Measurements from ENCODE around the gene DDX4.
A peak's percentile ranks its signal among the peaks of the same experiment; 100 is the strongest.
"Not testable (repeated sequence)": the region's sequence is repeated elsewhere in the genome, so short reads cannot be mapped to it uniquely, and the experiment has no call there.

Gene DDX4

DNA sequence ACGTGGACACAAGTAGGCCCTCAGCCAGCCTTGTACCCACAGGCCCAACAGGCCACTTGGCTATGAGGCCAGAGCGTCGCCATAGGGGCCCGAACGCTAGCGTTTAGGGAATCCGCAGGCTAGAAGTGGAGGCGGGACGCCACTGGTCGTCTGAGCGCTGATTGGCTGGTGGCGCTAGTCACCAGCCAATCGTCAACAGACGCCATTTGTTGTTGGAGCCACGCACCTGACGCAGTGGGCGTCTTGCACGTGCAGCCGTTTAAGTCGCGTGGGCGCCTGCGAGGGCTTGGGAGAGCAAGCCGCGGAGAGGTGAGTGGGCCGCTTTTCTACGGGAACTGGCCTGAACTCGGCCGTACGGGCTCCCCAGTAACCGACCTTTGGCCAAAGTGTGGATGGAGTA, at the start of gene DDX4:
Gene DDX4 (plus strand): TSS at position 269 of the 400 bp plus-strand sequence. CDS start 903 bp downstream, outside the sequence.
- DNase-seq: no peak

DNA sequence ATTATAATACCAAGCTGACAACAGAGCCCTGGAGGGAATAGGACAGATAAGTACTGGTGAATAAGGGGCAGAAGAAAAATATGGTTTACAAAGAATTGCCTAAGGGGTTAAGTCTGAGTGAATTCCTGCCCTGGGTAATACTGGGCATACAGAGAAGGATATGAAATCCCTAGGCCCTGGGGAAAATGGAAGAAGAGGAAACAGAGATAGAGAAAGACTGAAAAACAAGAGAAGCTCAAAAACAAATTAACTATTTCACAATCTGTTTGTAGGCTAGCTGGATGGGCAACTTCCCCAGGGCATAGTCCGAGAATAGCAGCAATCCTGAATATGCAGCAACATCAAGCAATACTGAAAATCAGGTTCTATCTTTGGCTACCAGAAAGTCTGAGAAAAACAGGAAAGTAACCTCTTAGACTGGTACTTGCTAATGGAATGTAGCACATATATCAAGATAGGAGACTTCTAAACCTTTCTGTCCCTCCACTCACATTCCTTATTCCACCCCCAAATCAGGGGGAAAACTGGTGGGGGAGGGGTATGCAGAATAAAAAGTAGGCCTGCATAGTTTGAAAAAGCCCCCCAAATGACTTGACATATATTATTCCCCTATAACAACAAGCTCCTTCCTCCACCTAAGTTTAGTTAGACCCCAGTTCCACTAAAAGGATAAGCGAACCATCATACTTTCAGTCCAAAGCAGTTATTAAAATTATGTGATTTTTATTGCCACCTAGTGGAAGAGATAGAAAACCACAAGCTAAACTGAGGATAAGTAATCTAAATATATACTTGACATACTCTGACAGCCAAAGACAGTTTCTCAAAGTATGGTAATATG, 46.4 kb upstream of the DDX4 start:
- DNase-seq: peak; percentile 66

DNA sequence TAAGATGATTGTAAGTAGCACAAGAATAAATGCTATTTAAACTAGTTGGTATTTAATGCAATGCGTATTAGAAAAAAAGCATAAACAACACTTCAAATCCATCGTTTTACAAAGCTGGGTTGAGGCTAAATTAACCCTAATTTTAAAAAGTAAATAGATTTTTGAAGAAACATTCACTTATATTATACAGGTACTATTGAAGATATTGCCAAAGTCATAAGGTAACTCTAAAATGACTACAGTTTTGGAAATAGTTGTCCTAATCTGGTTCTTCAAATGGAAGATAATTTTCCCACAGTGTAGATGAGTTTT, 45.8 kb upstream of the DDX4 start:
- DNase-seq: no peak

DNA sequence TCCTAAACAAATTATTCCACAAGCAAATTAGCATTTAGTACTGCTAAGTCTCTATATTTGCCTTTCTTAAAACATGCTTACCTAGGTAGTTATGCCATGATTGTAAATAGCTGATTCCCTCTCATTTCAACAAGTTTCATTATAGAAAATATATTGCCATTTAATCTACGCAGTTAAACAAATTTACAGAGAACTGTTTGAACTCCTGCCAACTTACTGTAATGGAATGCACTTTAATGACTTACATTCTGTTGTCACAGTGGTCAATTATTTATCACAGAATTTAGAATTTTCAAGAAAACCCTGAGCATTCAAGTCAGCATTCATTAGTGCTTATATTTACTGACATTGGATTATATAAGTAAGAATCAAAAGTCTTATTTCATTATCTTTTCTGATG, 45.4 kb upstream of the DDX4 start:
- DNase-seq: no peak

DNA sequence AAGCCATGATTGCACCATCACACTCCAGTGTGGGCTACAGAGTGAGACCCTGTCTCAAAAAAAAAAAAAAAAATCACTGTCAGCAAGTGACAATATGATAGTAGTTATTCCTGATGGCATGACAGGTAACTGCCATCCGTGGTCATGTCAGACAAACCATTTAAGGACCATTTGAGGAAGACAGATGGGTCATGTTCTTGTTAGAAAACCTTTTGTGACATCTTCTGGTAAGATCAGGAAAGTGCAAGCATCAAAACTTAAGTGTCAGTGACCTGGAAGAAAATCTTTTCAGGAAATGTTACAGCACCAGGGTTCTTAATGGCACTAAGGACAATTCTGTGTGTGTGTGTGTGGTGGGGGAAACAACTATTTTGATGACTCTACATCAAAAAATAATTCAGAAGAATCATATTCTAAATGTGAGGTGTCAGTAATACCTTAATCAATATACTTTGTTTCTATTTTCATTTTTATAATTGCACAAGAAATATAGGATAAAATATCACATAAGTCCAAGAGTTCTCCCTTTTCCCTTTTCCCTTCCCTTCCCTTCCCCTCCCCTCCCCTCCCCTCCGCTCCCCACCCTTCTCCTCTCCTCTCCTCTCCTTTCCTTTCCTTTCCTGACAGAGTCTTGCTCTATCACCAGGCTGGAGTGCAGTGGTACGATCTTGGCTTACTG, 43.6 kb upstream of the DDX4 start:
- peak; percentile 70 for DNase-seq

DNA sequence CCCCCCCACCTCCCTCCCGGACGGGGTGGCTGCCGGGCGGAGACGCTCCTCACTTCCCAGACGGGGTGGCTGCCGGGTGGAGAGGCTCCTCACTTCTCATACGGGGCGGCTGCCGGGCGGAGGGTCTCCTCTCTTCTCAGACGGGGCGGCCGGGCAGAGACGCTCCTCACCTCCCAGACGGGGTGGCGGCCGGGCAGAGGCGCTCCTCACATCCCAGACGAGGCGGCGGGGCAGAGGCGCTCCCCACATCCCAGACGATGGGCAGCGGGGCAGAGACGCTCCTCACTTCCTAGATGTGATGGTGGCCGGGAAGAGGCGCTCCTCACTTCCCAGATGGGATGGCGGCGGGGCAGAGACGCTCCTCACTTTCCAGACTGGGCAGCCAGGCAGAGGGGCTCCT, 41.2 kb upstream of the DDX4 start:
- DNase-seq: not testable (repeated sequence)

DNA sequence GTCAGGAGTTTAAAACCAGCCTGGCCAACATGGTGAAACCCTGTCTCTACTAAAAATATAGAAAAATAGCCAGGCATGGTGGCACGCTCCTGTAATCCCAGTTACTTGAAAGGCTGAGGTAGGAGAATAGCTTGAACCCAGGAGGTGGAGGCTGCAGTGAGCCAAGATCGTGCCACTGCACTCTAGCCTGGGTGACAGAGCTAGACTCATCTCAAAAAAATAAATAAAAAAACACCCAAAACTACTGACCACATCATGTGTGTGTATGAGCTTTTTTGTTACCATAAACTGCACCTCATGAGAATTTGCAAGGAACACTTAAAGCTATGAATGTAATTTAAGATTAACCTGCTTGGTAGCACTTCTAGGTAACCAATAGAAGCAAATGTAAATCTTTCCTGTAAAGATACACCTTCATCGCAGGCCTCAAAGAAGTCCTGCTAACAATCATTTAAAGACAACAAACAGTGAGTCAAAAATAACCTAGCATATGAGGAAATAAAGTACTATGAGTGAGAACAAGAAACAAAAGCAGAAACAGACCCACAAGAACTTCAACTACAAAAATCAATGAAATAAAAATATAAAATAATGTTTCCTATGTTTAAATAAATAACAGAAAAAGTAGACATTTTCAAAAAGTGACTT, 38.7 kb upstream of the DDX4 start:
- no peak for DNase-seq

DNA sequence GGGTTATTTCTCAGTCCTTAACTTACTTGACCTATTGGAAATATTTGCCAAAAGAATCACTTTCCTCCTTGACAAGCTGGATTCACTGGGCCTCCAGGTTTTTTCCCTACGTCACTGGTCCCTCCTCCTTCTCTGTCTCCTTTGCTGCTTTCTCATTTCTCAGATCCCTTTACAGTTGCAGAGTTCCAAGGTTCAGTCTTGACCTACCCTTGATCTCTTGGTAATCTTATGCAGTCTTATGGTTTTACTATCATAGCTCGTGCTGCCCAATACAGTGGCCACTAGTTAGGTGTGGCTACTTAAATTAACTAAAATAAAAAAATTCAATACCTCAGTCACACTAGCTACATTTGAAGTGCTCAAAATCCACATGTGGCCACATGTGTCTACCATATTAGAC, 37.1 kb upstream of the DDX4 start:
- no peak for DNase-seq

DNA sequence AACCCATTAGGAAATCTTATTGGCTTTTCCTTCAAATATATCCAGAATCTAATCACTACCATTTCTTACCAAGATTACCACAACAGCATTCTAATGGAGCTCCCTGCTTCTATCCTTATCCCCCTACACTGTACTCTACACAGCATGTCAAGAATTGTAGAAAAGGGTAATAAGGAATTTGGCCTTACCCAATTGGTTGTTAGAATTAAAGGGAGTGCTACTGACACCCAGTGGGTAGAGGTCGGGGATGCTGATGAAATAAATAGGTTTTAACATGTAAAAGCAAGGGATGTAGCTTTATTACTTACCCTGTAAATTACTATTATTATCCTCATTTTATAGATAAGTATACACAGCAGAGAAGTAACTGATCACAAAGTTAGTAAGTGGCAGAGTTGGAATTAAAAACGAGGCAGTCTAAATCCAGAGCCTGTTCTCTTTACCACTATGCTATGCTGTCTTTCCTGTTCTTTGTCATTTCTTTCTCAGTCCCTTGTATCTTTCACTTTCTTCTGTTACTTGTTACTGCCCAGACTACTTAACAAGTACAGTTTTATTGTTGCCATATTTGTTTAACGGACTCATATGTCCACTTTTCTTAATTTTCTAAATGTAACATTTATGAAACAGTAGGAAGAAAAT, 36.3 kb upstream of the DDX4 start:
- no peak for DNase-seq

DNA sequence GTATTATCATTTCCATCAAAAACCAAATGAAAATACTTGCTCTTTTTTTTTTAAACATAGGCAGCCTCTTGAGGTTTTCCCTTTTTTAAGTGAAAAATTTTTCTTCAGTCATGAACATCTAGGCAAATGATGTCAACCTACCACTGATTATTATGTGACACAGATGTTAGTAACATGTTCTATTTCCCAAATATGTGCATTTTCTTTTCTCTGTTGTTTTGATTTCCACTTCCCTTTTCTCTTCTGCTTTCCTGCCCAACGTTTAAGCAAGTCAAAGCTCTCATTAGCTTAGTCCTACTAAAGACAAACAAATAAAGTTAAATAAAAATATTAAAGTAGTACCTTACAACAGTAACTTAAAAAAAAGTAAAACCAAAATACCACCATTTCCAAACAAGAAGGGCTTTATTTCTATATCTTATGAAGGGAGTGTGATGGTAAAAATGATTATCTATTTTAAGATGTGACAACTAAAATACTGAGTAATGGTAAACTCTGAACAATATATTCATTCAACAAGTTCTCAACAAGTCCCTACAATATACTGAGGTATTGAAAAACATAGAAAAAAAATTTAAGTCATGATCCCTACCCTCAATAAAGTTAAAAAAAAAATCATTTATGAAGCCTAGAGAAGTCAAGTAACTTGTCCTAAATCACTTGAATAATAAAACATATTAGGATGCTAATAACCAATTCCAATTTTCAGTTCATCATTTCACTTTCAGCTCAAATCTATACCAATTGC, 35.1 kb upstream of the DDX4 start:
- no peak for DNase-seq

DNA sequence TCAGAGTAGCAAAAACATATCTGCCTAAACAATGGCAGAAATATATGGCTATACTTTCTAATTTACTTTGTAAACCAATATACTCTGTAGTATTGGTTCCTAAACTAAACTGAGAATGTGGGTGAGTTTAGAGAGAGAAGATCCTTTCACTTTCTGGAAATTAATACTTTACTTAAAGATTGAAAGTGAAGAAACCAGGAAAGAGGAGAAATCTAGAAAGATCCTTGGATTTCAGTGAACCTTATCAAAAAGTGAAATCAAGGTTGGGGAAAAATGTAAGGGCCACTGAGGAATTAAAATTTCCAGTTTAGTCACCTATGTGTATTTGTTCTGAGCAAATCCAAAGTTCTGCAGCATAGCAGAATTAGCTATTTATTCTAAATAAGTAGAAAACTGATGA, 31.6 kb upstream of the DDX4 start:
- DNase-seq: no peak

DNA sequence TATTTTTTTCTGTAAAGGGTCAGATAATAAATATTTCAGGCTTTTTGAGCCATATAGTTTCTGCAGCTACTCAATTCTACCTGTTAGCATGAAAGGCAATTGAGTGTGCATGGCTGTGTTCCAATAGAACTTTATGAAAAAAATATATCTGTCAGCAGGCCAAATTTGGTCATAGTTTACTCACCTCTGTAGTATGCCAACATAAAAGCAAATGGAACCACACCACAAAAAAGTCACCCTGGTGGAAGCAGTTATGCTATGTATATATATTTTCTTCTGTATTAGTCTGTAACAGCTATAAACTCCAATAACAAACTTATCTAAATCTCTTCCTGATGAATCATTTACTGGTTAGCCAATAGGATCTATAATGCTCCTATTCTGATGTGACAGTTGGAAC, 29.1 kb upstream of the DDX4 start:
- DNase-seq: no peak

DNA sequence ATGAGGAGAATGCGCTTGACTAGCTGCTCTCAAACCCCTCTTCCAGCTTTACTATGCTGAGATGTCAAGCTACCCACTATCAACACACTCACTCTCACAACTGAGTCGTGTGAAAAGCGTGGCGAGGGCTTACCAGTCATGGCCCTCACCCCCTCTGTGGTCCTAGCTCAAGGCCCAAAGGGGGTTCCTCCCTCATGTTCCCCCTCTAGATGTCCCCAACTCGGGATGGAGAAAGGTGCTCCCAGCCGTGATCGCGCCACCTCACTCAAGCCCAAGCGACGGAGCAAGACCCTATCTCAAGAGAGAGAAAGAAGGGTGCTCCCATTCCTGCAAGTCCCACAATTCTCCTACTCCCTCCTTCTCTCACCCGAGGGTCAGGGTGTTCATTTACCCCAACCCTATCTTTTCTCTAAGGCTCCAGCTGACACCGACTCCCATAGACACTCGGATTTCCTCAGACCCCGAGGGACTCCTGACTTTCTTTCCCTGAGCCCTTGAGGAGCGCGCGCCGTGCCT, 26.3 kb upstream of the DDX4 start:
- DNase-seq: no peak

DNA sequence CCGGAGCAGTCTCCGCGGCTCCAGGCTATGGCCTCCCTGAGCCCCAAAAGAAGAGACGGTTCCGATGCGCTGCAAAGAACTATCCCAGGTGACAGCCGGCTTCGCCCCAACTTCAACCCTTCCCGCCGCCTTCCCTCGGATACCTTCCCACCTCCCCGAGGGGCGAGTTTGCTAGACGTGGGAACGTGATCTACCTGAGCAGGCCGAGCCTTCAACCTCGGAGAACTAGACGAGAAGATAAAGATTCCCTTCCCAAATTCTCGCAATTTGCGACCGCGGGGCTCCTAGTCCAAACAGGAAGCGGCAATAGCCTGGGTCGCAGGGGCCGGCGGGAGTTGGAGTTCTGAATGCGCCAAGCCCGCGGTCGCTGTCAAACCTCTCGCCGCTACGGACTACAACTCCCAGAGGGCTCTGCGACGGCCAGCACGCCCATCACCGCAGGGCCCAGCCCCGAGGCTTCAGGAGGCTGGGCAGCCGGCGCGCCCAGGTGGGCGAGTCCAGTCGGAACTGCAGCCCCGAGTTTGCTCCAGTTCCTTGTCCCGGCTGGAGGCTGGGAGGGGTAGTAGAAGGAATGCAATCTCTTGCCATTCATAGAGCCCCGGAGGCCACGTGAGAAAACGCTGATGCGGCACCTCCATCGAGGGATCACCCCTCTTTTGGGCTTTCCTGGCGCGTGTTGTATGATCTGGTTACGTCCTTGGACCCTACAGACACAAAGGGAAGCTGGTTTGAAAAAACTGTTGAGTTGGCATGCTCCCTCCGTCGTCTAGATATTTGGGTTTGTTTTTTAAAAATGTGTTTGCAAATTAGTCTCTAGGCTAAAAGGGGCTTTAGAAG, 25.6 kb upstream of the DDX4 start, which contains the start of gene SLC38A9:
Gene SLC38A9 (minus strand): TSS at position 302 of the 837 bp plus-strand sequence. CDS start 14,366 bp downstream, outside the sequence.
- peak; percentile 98 for DNase-seq

DNA sequence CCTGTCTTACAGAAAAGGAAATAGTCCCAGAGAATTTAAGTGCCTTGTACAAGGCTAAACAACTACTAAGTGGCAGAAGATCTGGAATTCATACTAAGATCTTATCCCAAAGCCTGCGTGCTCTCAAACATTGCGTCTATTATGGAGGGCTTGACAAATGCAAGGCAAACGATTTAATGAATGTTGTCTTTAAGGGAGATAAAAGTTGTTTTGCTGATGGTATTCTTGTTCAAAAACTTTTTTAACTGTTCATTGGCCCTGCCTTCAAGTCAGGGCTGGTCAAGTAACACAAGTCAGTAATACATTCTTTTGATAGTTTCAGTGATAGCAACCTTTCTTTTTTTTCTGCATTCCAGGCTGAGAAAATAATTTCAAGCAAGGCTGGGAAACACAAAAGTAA, 24.0 kb upstream of the DDX4 start:
- no peak for DNase-seq

DNA sequence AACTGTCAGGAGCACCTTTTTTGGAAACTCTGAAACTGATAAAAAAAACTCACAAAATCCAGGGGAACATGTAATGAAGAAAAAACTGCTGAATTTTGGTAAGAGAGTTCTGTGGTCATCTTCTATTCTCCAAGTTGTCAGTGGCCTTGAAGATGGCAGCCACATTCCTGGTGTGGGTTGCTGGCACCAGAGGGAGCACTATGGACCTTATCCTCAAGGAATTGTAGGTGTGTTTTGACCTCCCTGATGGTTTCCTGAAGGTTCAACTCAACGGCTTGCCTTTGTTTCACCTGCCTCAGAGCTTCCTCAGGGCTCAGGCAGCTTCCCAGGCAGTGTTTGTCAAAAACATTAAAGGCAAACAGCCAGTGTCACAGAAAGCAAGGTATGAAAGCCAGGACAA, 23.5 kb upstream of the DDX4 start:
- DNase-seq: no peak

DNA sequence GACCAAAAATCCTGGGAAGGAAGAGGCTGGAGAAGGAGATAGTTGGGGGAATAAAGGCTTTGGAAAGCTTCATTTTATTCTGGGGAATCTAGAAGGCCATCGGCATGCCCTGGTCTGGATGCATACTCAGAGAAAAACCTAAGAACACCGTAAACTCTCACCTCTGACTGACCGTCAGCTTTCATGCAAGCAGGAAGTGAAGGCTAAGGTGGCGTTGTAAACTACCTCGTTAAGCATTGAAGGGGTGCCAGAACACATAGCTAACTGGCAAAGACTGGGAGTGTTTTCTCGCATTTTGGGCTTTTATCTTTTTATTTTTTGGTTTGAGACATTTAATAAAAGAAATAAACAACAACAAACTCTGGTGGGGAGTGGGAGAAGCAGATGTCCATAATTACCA, 23.1 kb upstream of the DDX4 start:
- DNase-seq: no peak

DNA sequence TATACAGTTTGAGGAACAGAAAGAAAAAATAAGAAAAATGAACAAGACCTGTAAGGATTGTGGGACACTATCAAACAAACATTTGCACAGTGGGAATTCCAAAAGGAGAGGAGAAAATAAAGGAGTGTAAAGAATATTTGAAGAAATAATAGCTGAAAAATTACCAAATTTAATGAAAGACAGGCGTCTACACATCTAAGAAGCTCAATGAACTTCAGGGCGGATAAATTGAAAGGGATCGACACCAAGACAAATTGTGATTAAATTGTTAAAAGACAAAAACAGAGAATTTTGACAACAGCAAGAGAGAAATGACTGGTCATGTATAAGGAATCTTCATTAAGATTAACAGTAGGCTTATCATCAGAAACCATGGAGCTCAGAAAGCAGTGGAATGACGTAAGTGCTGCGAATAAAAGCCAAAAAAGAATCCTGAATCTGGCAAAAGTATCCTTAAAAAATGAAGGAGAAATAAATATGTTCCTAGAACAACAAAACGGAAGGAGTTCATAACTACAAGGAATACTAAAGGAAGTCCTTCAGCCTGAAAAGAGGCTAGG, 22.3 kb upstream of the DDX4 start:
- no peak for DNase-seq

DNA sequence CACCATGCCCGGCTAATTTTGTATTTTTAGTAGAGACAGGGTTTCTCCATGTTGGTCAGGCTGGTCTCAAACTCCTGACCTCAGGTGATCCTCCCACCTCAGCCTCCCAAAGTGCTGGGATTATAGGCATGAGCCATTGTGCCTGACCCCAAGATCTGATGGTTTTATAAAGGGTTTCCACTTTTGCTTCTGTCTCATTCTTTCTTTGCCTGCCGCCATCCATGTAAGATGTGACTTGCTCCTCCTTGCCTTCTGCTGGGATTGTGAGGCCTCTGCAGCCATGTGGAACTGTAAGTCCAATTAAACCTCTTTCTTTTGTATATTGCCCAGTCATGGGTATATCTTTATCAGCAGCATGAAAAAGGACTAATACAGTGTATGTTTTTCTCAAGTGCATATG, 18.8 kb upstream of the DDX4 start:
- DNase-seq: not testable (repeated sequence)

DNA sequence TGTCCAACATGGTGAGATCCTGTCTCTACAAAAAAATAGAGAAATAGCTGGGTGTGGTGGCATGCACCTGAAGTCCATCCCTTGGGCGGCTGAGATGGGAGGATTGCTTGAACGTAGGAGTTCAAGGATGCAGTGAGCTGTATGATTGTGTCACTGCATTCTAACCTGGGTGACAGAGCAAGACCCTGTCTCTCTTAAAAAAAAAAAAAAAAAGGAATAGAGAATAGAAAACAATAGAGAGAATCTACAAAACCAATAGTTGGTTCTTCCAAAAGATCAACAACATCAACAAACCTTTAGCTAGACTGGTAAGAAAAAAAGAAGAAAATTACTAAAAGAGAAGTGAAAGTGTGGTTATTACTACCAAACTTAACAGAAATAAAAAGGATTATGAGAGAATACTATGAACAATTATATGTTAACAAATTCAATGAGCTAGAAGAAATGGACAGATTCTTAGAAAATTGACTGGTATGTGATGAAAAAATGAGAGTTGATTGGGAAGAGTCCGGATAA, 17.6 kb upstream of the DDX4 start:
- DNase-seq: no peak

DNA sequence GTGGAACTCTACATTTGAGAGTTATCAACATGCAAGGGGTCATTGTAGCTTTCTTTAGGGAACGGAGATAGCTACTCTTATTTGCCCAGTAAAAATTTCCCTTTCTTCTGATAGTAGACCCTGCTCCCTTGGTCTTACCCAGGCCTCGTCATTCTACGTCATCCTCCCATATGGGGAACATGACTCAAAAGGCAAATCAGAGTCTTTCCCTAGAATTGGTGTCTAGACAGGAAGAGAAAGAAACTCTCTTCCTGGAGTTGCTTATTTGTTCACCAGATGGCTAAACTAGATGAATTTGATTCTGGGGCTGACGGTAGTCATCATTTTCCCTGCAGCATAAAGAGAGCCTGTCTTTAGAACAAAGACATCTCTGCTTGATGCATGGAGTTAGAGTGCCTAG, 13.6 kb upstream of the DDX4 start:
- no peak for DNase-seq
